ENCODE results near the gene CREG1.

Gene CREG1

DNA sequence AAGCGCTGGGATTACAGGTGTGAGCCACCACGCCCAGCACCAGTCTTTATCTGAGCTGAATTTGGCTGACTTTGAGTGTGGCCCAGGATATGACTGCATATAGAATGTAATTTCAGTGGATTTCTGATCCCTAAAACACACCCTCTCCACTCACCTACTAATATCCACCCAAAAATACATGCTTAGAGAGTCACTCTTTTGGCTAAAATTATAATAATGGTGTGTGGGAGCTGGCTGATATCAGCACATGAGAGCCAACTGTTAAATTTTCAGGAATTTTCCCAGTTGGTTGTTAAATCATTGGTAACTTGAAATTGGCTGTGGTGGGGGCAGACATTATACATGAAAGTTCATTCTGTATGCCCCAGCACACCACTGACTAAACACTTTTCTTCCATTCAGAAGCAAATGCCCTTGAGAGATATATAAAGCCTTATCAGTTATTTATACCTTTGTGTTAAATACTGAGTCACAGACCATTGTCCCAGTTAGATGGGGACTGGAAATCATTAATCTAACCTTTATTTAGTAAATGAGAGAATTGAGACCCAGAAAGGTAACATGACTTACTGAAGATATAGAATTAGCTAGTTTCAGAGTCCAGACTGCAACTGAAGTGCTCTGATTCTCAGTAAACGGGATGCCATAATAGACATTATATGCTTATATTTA, 25.4 kb downstream of the CREG1 start:
- TF ChIP-seq ZBTB7A (IDR thresholded peaks at IDR 0.05; ENCODE audit: low read depth) (no peak), EGR1 (IDR thresholded peaks at IDR 0.05) (no peak), TAF1 (IDR thresholded peaks at IDR 0.05; ENCODE audit: low read depth) (no peak), EP300 (IDR thresholded peaks at IDR 0.05; ENCODE audit: borderline replicate concordance) (no peak), CEBPB (IDR thresholded peaks at IDR 0.05) (no peak), RAD21 (IDR thresholded peaks at IDR 0.05; ENCODE audit: low read depth) (no peak), YY1 (IDR thresholded peaks at IDR 0.05; ENCODE audit: low read depth) (no peak), TCF12 (IDR thresholded peaks at IDR 0.05; ENCODE audit: low read depth) (no peak), NFIC (IDR thresholded peaks at IDR 0.05) (no peak), TEAD4 (IDR thresholded peaks at IDR 0.05) (no peak), CREB1 (IDR thresholded peaks at IDR 0.05; ENCODE audit: low read depth) (no peak), FOXM1 (IDR thresholded peaks at IDR 0.05; ENCODE audit: borderline replicate concordance, low read depth) (no peak)
- TF ChIP-seq, protein P1, sequence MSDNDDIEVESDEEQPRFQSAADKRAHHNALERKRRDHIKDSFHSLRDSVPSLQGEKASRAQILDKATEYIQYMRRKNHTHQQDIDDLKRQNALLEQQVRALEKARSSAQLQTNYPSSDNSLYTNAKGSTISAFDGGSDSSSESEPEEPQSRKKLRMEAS (IDR thresholded peaks at IDR 0.05): no peak
- TF ChIP-seq, protein P2, sequence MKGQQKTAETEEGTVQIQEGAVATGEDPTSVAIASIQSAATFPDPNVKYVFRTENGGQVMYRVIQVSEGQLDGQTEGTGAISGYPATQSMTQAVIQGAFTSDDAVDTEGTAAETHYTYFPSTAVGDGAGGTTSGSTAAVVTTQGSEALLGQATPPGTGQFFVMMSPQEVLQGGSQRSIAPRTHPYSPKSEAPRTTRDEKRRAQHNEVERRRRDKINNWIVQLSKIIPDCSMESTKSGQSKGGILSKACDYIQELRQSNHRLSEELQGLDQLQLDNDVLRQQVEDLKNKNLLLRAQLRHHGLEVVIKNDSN (IDR thresholded peaks at IDR 0.05): no peak
- TF ChIP-seq, protein P3, sequence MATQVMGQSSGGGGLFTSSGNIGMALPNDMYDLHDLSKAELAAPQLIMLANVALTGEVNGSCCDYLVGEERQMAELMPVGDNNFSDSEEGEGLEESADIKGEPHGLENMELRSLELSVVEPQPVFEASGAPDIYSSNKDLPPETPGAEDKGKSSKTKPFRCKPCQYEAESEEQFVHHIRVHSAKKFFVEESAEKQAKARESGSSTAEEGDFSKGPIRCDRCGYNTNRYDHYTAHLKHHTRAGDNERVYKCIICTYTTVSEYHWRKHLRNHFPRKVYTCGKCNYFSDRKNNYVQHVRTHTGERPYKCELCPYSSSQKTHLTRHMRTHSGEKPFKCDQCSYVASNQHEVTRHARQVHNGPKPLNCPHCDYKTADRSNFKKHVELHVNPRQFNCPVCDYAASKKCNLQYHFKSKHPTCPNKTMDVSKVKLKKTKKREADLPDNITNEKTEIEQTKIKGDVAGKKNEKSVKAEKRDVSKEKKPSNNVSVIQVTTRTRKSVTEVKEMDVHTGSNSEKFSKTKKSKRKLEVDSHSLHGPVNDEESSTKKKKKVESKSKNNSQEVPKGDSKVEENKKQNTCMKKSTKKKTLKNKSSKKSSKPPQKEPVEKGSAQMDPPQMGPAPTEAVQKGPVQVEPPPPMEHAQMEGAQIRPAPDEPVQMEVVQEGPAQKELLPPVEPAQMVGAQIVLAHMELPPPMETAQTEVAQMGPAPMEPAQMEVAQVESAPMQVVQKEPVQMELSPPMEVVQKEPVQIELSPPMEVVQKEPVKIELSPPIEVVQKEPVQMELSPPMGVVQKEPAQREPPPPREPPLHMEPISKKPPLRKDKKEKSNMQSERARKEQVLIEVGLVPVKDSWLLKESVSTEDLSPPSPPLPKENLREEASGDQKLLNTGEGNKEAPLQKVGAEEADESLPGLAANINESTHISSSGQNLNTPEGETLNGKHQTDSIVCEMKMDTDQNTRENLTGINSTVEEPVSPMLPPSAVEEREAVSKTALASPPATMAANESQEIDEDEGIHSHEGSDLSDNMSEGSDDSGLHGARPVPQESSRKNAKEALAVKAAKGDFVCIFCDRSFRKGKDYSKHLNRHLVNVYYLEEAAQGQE (IDR thresholded peaks at IDR 0.05; ENCODE audit: low read depth): no peak

DNA sequence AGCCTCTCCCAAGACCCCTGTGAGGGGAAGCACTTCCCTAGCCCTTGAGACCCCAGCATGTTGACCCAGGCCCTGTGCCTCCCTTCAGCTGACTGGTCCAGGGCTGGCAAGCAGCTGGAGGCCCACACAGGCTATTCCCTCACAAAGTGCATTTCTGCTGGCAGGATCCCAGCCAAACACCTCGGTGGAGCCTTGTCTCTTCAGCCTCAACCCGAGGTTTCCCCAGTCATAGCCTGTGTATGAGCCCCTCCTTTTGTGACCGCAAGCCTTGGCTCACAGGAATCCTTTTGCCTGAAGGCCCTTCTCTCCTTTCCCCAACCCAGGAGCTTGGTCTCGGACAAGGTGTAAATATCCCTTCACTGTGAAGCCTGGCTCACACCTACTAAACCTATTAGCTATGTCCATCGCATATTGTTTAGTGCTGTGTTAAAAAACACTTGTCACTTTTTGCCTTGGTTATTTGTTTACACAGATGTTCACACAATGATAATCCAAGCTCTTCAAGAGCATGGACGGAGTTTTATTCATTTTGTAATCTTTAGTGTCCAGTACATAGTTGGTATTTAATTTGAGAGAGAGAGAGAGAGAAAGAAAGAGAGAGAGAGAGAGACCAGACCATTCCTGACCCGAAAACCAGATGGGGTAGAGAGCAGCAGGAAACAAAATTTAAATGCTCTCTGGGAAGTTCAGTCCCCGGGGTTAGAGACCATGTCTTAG, 26.7 kb downstream of the CREG1 start:
- TF ChIP-seq TEAD4 (IDR thresholded peaks at IDR 0.05): no peak
- TF ChIP-seq ZBTB7A (IDR thresholded peaks at IDR 0.05; ENCODE audit: low read depth): no peak
- TF ChIP-seq, protein P1 (IDR thresholded peaks at IDR 0.05): no peak
- no peak for TF ChIP-seq RAD21 (IDR thresholded peaks at IDR 0.05; ENCODE audit: low read depth)
- no peak for TF ChIP-seq TCF12 (IDR thresholded peaks at IDR 0.05; ENCODE audit: low read depth)
- no peak for TF ChIP-seq FOXM1 (IDR thresholded peaks at IDR 0.05; ENCODE audit: borderline replicate concordance, low read depth)
- TF ChIP-seq CREB1 (IDR thresholded peaks at IDR 0.05; ENCODE audit: low read depth): no peak
- no peak for TF ChIP-seq NFIC (IDR thresholded peaks at IDR 0.05)
- no peak for TF ChIP-seq EP300 (IDR thresholded peaks at IDR 0.05; ENCODE audit: borderline replicate concordance)
- TF ChIP-seq, protein P3 (IDR thresholded peaks at IDR 0.05; ENCODE audit: low read depth): no peak
- TF ChIP-seq, protein P2 (IDR thresholded peaks at IDR 0.05): no peak
- TF ChIP-seq YY1 (IDR thresholded peaks at IDR 0.05; ENCODE audit: low read depth): no peak
- no peak for TF ChIP-seq TAF1 (IDR thresholded peaks at IDR 0.05; ENCODE audit: low read depth)
- no peak for TF ChIP-seq EGR1 (IDR thresholded peaks at IDR 0.05)
- no peak for TF ChIP-seq CEBPB (IDR thresholded peaks at IDR 0.05)

DNA sequence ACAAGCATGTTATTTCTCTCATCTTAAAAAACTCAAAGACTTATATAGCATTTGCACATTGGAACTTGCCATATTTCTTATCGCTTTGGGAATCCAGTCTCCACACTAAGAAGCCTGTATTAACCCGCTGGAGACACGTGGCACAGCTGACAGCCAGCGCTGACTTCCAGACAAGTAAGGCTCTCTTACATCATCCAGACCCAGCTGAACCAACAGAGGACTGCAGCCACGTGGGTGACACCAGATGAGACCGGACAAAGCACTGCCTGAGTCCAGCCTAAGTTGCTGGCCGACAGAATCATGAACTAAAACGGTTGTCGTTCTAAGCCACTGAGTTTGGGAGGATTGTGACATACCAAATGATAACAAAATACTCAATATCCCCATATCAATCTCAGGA, 28.9 kb downstream of the CREG1 start:
- TF ChIP-seq, protein P3 (IDR thresholded peaks at IDR 0.05; ENCODE audit: low read depth): no peak
- TF ChIP-seq, protein P1 (IDR thresholded peaks at IDR 0.05): no peak
- TF ChIP-seq TAF1 (IDR thresholded peaks at IDR 0.05; ENCODE audit: low read depth) (no peak), EP300 (IDR thresholded peaks at IDR 0.05; ENCODE audit: borderline replicate concordance) (no peak), CREB1 (IDR thresholded peaks at IDR 0.05; ENCODE audit: low read depth) (no peak), EGR1 (IDR thresholded peaks at IDR 0.05) (no peak), FOXM1 (IDR thresholded peaks at IDR 0.05; ENCODE audit: borderline replicate concordance, low read depth) (no peak)
- TF ChIP-seq, protein P2 (IDR thresholded peaks at IDR 0.05): no peak
